DMS79 treated with DMSO at 0.1 percent for 48 hours (cell line): Measurements from ENCODE around the gene TLCD5.
A peak's percentile ranks its signal among the peaks of the same experiment; 100 is the strongest.

ENCODE experiments used
- DNase-seq: peaks from one replicate; lab custom pipeline; 2025; lab: John Stamatoyannopoulos, UW

The TLCD5 gene

DNA sequence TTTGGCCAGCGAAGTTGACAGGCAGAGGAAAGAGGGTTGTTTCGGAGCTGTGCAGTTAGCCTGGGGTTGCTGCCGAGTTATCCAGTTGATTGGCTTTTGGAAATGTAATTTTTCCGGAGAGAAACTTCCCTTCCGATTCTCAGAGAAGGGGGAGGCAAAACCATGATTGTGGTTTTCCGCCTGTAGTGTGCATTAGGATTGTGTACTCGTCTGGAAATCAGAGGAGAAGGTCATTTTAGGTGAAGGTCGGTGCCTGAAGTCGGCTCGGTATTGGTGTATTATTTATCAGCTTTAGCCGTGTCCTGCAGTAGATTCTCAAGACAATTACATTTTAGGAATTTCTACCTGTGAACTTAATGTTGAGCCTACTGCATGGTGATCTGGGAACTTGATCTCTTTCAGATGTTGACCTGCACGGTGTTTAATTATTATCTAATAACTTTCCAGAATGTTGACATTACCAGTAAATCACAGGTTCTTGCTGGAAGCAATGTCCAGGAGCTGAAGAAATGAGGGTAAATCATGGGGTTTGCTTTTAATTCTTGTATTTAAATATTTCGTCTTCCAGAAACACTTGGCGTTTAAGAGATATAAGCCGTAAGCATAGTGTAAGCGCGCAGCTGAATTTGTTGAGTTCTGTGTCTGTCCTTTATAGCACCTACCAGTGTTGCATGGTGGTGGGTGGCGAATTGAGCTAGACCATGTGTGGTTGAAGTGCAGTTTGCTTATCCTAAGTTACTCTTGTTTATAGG lies 12.4 kb downstream of the TLCD5 start:
- DNase-seq: peak; percentile 72

GRCh38 chr11:120338107-120338933 lies 13.2 kb downstream of the TLCD5 start:
- no peak for DNase-seq

DNA sequence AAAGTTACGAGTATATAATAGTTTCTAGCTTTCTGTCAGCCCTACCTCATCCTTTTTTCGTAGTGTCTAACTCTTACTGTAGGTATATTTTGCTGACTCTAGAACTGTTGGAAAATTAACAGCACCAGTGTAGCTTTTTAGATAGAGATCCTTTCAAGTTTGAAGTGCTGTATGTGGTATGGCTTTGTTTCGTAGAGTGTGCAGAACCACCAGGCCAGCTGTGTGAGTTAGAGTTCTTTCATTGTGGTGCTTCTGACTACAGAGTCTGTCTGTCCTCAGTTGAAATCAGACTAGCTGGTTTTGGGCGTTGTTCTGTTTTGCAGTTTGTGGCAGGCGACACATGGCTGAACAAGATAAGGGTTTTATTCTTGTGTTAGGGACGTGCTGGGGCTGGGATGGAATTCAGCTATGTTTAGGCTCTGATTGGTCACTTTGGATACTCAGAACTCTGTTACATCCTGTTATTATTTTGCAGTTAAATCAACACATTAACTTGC lies 14.3 kb downstream of the TLCD5 start:
- DNase-seq: peak; percentile 32

GRCh38 chr11:120340529-120340928 lies 15.4 kb downstream of the TLCD5 start:
- no peak for DNase-seq

GRCh38 chr11:120342226-120342625 lies 17.1 kb downstream of the TLCD5 start:
- DNase-seq: no peak

- DNase-seq: no peak
Measured at GRCh38 chr11:120342678-120343077, 17.6 kb downstream of the TLCD5 start.

GRCh38 chr11:120343429-120343828 lies 18.3 kb downstream of the TLCD5 start:
- DNase-seq: no peak

GRCh38 chr11:120344302-120345004 lies 19.4 kb downstream of the TLCD5 start:
- DNase-seq: peak; percentile 64

GRCh38 chr11:120346233-120346632 lies 21.1 kb downstream of the TLCD5 start:
- DNase-seq: no peak

GRCh38 chr11:120350637-120351036 lies 25.5 kb downstream of the TLCD5 start:
- DNase-seq: no peak

DNA sequence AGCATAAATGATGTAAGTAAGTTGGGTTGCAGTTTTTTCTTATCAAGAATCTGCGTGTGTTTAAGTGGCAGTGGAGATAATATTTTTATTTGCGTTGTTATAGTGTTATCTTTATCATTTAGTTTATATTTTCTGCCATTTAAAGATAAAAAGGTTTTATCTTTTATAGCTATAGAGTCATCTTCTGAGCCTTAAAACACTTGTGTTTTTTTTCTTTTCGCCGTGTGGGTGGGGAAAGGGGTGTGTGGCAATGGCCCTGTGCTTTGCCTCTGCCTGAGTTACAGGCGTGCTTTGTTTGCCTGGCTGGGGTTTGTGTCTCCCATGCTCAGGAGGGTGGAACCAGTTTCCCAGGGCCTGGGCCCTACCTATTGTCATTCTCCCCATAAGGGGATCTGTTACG lies 27.3 kb downstream of the TLCD5 start:
- no peak for DNase-seq

- DNase-seq: no peak
Measured at GRCh38 chr11:120354068-120354467, 29.0 kb downstream of the TLCD5 start.

DNA sequence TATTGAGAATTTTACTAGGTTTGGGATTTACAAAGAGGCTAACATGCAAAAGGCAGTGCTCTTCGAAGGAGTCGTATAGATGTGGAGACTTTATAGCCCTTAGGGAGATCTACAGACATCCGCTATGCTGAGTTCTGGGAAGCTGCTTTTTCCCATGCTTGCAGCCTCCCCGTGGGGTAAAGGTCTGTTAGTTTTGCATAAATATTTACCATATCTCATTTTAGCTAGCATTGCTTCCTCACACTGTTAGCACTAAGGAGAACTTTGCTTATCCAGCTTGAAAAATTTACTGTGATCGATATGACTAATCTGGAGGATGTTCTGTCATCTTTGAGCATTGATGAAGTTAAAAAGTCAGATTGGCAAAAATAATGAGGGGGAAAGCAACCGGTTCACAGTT lies 29.7 kb downstream of the TLCD5 start:
- no peak for DNase-seq

DNA sequence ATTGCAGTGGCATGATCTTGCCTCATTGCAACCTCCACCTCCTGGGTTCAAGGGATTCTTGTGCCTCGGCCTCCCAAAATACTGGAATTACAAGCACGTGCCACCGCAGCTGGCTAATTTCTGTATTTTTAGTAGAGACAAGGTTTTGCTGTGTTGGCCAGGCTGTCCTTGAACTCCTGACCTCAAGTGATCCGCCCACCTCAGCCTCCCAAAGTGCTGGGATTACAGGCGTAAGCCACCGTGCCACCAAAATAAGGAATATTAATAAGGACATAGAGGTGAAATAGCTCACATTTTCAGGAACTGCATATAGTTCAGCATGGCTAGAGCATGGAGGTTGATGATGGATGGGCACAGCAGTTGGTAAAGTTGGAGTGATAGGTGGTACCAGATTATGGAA lies 32.5 kb downstream of the TLCD5 start:
- no peak for DNase-seq

GRCh38 chr11:120358729-120359128 lies 33.6 kb downstream of the TLCD5 start:
- DNase-seq: no peak

DNA sequence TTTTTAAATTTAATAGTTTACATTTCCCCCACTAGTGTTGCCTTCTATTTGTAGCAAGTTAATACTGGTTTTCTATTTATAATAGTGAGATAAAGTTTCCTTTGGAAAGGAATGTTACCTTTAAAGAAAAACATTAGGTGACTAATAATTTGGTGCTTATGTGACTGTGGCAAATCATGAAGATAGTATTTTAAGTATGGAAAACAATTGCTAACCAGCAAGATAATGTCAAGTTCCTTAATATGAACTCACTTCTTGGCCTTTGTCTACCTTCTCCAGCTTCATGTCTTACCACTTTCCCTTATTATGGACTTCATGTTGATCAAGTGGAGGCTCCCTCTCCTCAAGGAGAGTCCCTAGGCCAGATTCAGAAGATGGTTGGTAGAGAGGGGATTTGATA lies 38.3 kb downstream of the TLCD5 start:
- no peak for DNase-seq

GRCh38 chr11:120365512-120365911 lies 40.4 kb downstream of the TLCD5 start:
- no peak for DNase-seq

GRCh38 chr11:120372296-120372695 lies 47.2 kb downstream of the TLCD5 start:
- no peak for DNase-seq

DNA sequence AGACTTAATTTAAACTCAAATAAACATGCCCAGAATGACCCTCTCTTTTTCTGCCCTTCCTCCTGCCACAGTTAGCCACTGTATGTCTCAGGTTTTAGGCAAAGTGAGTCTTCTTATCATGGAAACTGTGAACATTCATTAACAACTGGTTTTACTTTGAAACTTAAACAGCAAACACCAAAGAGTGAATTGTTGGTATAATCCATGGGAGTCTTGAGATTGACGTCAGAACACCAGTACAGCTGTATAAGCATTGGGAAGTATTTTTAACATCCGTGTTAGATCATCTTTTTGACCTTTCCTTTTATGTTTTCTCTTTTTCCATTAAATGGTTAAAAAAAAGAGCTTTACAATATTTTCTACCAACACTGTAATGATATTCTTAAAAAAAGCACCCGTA lies 50.0 kb downstream of the TLCD5 start:
- no peak for DNase-seq

DNA sequence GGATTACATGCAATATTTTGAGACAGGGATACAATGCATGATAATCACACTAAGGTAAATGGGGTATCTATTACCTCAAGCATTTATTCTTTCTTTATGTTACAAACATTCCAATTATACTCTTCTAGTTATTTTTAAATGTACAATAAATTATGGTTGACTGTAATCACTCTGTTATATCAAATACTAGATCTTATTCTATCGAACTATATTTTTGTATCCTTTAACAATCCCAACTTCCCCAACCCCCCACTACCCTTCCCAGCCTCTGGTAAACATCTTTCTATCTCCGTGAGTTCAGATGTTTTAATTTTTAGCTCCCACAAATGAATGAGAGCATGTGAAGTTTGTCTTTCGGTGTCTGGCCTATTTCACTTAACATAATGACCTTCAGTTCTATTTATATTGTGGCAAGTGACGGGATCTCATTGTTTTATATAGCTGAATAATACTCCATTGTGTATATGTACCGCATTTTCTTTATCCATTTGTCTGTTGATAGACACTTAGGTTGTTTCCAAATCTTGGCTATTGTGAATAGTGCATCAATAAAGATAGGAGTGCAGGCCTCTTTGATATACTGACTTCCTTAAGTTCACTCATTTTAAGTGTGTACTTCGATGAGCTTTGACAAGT lies 51.6 kb downstream of the TLCD5 start:
- DNase-seq: no peak

GRCh38 chr11:120378474-120378873 lies 53.4 kb downstream of the TLCD5 start:
- DNase-seq: no peak

DNA sequence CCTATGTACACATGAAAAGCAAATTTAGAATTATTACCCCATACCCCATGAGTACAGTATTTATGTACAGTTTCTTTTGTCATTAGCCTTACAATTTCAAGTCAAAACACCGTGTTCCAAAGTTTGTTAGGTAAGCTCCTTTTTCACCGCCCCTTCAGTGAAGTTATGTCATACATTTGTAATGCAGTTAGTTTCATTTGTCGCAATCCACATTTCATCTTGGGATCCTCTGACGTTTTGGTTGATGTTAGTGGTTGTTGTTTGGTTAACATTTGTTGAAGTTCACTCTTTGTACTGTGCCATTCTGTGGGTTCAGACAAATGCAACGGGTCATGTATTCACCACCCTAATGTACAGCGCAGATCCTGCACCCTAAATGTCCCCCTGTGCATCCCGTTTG lies 56.3 kb downstream of the TLCD5 start:
- no peak for DNase-seq
